DOHH2 (cell line): ENCODE data around the gene CHN2.

Experiments used
- H3F3A ChIP-seq: fragments of 200-600 bp; sonication (generic), shearing (Covaris generic); 2 replicates; pipeline ENCODE4 v1.6.0; 2016; ENCODE audit warnings: antibody characterized with exemption, mild to moderate bottlenecking; ENCODE audit not compliant: control insufficient read depth, insufficient read depth
- H3K27ac ChIP-seq: fragments of 200-600 bp; sonication (generic); 2 replicates; pipeline ENCODE4 v1.5.1; 2014; ENCODE audit warnings: low read depth, mild to moderate bottlenecking, low read length, moderate library complexity
- H3K27me3 ChIP-seq: fragments of 200-600 bp; sonication (generic); 2 replicates; pipeline ENCODE4 v1.6.1; 2014; ENCODE audit warnings: mild to moderate bottlenecking, low read length, mixed read lengths; ENCODE audit not compliant: control insufficient read depth
- H3K36me3 ChIP-seq: fragments of 200-600 bp; sonication (generic); 2 replicates; pipeline ENCODE4 v1.6.1; 2014; ENCODE audit warnings: mild to moderate bottlenecking, low read length, moderate library complexity, mixed read lengths; ENCODE audit not compliant: control insufficient read depth
- H3K4me1 ChIP-seq: fragments of 200-600 bp; sonication (generic); 2 replicates; pipeline ENCODE4 v1.6.1; 2014; ENCODE audit warnings: mild to moderate bottlenecking, low read length, mixed read lengths; ENCODE audit not compliant: control insufficient read depth
- H3K4me2 ChIP-seq: fragments of 200-600 bp; sonication (generic); 2 replicates; pipeline ENCODE4 v1.6.0; 2014; ENCODE audit warnings: mild to moderate bottlenecking, low read length, moderate library complexity
- H3K4me3 ChIP-seq: fragments of 200-600 bp; sonication (generic); 2 replicates; pipeline ENCODE4 v1.5.1; 2014; ENCODE audit warnings: mild to moderate bottlenecking, low read length, mixed read lengths
- H3K79me2 ChIP-seq: fragments of 200-600 bp; sonication (generic); 2 replicates; pipeline ENCODE4 v1.6.1; 2014; ENCODE audit warnings: mild to moderate bottlenecking, low read length, mixed read lengths; ENCODE audit not compliant: control insufficient read depth
- H3K9me2 ChIP-seq: fragments of 200-600 bp; sonication (generic); replicated peaks from 2 replicates; pipeline ENCODE4 v1.6.1; 2014; ENCODE audit warnings: mild to moderate bottlenecking, low read length, mixed read lengths; ENCODE audit not compliant: control insufficient read depth
- H3K9me3 ChIP-seq: fragments of 200-600 bp; sonication (generic); 2 replicates; pipeline ENCODE4 v1.6.1; 2014; ENCODE audit warnings: antibody characterized with exemption, low read length, mixed read lengths; ENCODE audit not compliant: control insufficient read depth, insufficient read depth
- H4K20me1 ChIP-seq: fragments of 200-600 bp; sonication (generic); 2 replicates; pipeline ENCODE4 v1.6.0; 2014; ENCODE audit warnings: low read depth, mild to moderate bottlenecking, antibody characterized with exemption, low read length, moderate library complexity; ENCODE audit not compliant: control insufficient read depth, insufficient read depth
- CTCF ChIP-seq: fragments of 200-600 bp; sonication (generic); IDR thresholded peaks from one replicate; pipeline ENCODE4 v1.5.1; 2014; ENCODE audit warnings: antibody characterized with exemption, mild to moderate bottlenecking, low read depth, low read length; ENCODE audit not compliant: poor library complexity, severe bottlenecking
- EZH2phosphoT487 ChIP-seq: fragments of 200-600 bp; sonication (generic); IDR thresholded peaks from 2 replicates; pipeline ENCODE4 v1.6.1; 2017; ENCODE audit warnings: borderline replicate concordance, mild to moderate bottlenecking, antibody characterized with exemption, low read length, moderate library complexity, mixed read lengths

CHN2 gene

GRCh38 chr7:29197916-29198315 is 3.3 kb downstream of the CHN2 start:
- Histone ChIP-seq H3K4me2 (no peak overlapping the region), H3F3A (no peaks in the 10 kb centered on the region), H3K27me3 (peaks cover 24% of the 10 kb centered on the region), H3K4me3 (no peak overlapping the region), H3K4me1 (no peaks in the 10 kb centered on the region), H3K9me3 (no peaks in the 10 kb centered on the region), H3K9me2 (no peaks in the 10 kb centered on the region), H3K79me2 (no peaks in the 10 kb centered on the region), H3K27ac (no peak overlapping the region), H3K36me3 (no peaks in the 10 kb centered on the region), H4K20me1 (no peaks in the 10 kb centered on the region)
- no peak for TF ChIP-seq EZH2phosphoT487
- TF ChIP-seq CTCF, result no peak

- H3K27ac ChIP-seq, result no peak overlapping the region
- TF ChIP-seq CTCF, result no peak
- TF ChIP-seq EZH2phosphoT487, result no peak
- no peak overlapping the region for H3K4me3 ChIP-seq
- peaks cover 24% of the 10 kb centered on the region for H3K27me3 ChIP-seq
- no peaks in the 10 kb centered on the region for H3K9me2 ChIP-seq
- no peaks in the 10 kb centered on the region for H3F3A ChIP-seq
- H3K4me1 ChIP-seq, result no peaks in the 10 kb centered on the region
- H4K20me1 ChIP-seq, result no peaks in the 10 kb centered on the region
- H3K36me3 ChIP-seq, result no peaks in the 10 kb centered on the region
- H3K79me2 ChIP-seq, result no peaks in the 10 kb centered on the region
- H3K9me3 ChIP-seq, result no peaks in the 10 kb centered on the region
- no peak overlapping the region for H3K4me2 ChIP-seq
Measured at GRCh38 chr7:29199776-29200175, 5.2 kb downstream of the CHN2 start.

GRCh38 chr7:29202651-29203069 is 8.1 kb downstream of the CHN2 start:
- Histone ChIP-seq H3K4me3 (no peak overlapping the region), H3K4me2 (no peak overlapping the region), H3K9me2 (no peaks in the 10 kb centered on the region), H4K20me1 (0 out of 2 replicates have a peak, but pooled peaks cover 3% of the 10 kb centered on the region), H3K9me3 (no peaks in the 10 kb centered on the region), H3K27ac (no peak overlapping the region), H3K27me3 (peaks cover 6% of the 10 kb centered on the region; the same call in 1 of the 2 replicates), H3K4me1 (no peaks in the 10 kb centered on the region), H3F3A (no peaks in the 10 kb centered on the region), H3K36me3 (no peaks in the 10 kb centered on the region), H3K79me2 (no peaks in the 10 kb centered on the region)
- TF ChIP-seq CTCF (no peak), EZH2phosphoT487 (no peak)
